Thyroid gland (tissue), 4 donors: ENCODE data around the gene SETX. TPM values are rescaled to one million over a fixed set of nuclear protein-coding genes. Genes with fewer than 3 reads are reported as not detected.

Experiments used
- DNase-seq, 2 donors: peaks; one replicate each; pipeline ENCODE4 v3.0.0-alpha.2; 2019
- H3K27ac ChIP-seq, 3 donors: fragments of 200-600 bp; sonication (generic); 1 replicate in 2 of 3; 2 replicates in 1 of 3; pipeline ENCODE4 v1.5.1; 2016 to 2019; ENCODE audit warnings: mild to moderate bottlenecking in 1 of 3, moderate library complexity in 1 of 3
- H3K27me3 ChIP-seq: fragments of 200-600 bp; sonication (generic); one replicate; pipeline ENCODE4 v1.5.1; 2019
- H3K36me3 ChIP-seq, 2 donors: fragments of 200-600 bp; sonication (generic); one replicate each; pipeline ENCODE4 v1.5.1; 2016 to 2019
- H3K4me1 ChIP-seq, 2 donors: fragments of 200-600 bp; sonication (generic); one replicate each; pipeline ENCODE4 v1.5.1; 2017 to 2019
- H3K4me3 ChIP-seq, 3 donors: fragments of 200-600 bp; sonication (generic); replicated peaks in 1 of 3; 1 replicate in 2 of 3; 2 replicates in 1 of 3; pipeline ENCODE4 v1.5.1; 2016; ENCODE audit warnings: mild to moderate bottlenecking in 1 of 3
- H3K9me3 ChIP-seq: fragments of 200-600 bp; sonication (generic); one replicate; pipeline ENCODE4 v1.5.1; 2017
- CTCF ChIP-seq, 6 experiments: fragments of 200-600 bp in 3 of 6; fragments of 450-650 bp in 3 of 6; sonication (generic) in 3 of 6; IDR thresholded peaks; one replicate each; pipeline ENCODE4 v1.5.1; 2016 to 2019; ENCODE audit warnings: antibody characterized with exemption in 6 of 6, mild to moderate bottlenecking in 2 of 6, inconsistent platforms in 1 of 6, moderate library complexity in 1 of 6
- POLR2A ChIP-seq, 2 donors: fragments of 450-650 bp; IDR thresholded peaks; one replicate each; pipeline ENCODE4 v1.6.1; 2017; ENCODE audit warnings: antibody characterized with exemption in 2 of 2, mild to moderate bottlenecking in 2 of 2, moderate library complexity in 1 of 2
- WGBS, 2 donors: methylation state at CpG; one replicate each; pipeline ENCODE4 v1.1.5; 2017; 5-methylcytosine and 5-hydroxymethylcytosine counted together
- intact Hi-C: fragments of 100-400 bp; cut with DNase I; formaldehyde crosslinking; loops from one replicate; pipeline ENCODE4 v1.15.1; 2023
- total RNA-seq, 4 donors: library from RNA; depleted of rRNA; stranded (reverse); fragments of >200 nt; gene quantifications; one replicate each; pipeline ENCODE4 v1.2.3, GENCODE V29; 2016

SETX gene
- total RNA-seq, 4 donors from 2014 or later, result 132 to 192 (median 170) TPM

GRCh38 chr9:132333556-132333955 is 21.2 kb downstream of the SETX start:
- WGBS, 2 donors, result 88 to 97% methylated on average over 1 of the region's 1 CpG
- TF ChIP-seq CTCF (IDR thresholded peaks at IDR 0.05) (no peak), POLR2A (IDR thresholded peaks at IDR 0.05) (no peak)

GRCh38 chr9:132328580-132328979 is 26.2 kb downstream of the SETX start:
- no peak overlapping the region for H3K27ac ChIP-seq
- TF ChIP-seq CTCF (IDR thresholded peaks at IDR 0.05), result no peak
- TF ChIP-seq POLR2A (IDR thresholded peaks at IDR 0.05), result no peak
- WGBS, 2 donors, result 96 to 97% methylated on average over 4 of the region's 4 CpGs
- no peak overlapping the region for H3K4me3 ChIP-seq
- no peak for DNase-seq
- H3K27me3 ChIP-seq, result no peaks in the 10 kb centered on the region
- no peaks in the 10 kb centered on the region for H3K9me3 ChIP-seq
- H3K4me1 ChIP-seq, result peaks cover 4 to 13% of the 10 kb centered on the region in 2 donors
- H3K36me3 ChIP-seq, result peaks cover 41 to 69% of the 10 kb centered on the region in 2 donors
- intact Hi-C loops, result no loop called here

More at GRCh38 chr9:132333556-132333955, 21.2 kb downstream of the SETX start:
- Histone ChIP-seq H3K4me1 (no peaks in the 10 kb centered on the region), H3K36me3 (peaks cover 58 to 87% of the 10 kb centered on the region in 2 donors), H3K9me3 (no peaks in the 10 kb centered on the region), H3K27me3 (no peaks in the 10 kb centered on the region), H3K27ac (no peak overlapping the region), H3K4me3 (no peak overlapping the region)
- intact Hi-C loops, result no loop called here
- DNase-seq, result no peak

GRCh38 chr9:132327537-132327936 is 27.2 kb downstream of the SETX start:
- Histone ChIP-seq H3K27ac (no peak overlapping the region), H3K9me3 (no peaks in the 10 kb centered on the region), H3K36me3 (peaks cover 34 to 61% of the 10 kb centered on the region in 2 donors), H3K4me1 (peaks cover 4 to 14% of the 10 kb centered on the region in 2 donors), H3K4me3 (no peak overlapping the region), H3K27me3 (no peaks in the 10 kb centered on the region)
- no peak for DNase-seq
- WGBS, 2 donors, result 97% methylated on average over 6 of the region's 6 CpGs
- intact Hi-C loops, result no loop called here
- TF ChIP-seq POLR2A (IDR thresholded peaks at IDR 0.05) (no peak), CTCF (IDR thresholded peaks at IDR 0.05) (no peak)

GRCh38 chr9:132324425-132324824 is 30.4 kb downstream of the SETX start:
- no peaks in the 10 kb centered on the region for H3K9me3 ChIP-seq
- 55 to 58% methylated on average over 1 of the region's 1 CpG for WGBS, 2 donors
- no peak overlapping the region for H3K27ac ChIP-seq
- no peak for DNase-seq
- intact Hi-C loops, result no loop called here
- H3K27me3 ChIP-seq, result no peaks in the 10 kb centered on the region
- H3K4me3 ChIP-seq, result no peak overlapping the region
- TF ChIP-seq CTCF (IDR thresholded peaks at IDR 0.05) (no peak), POLR2A (IDR thresholded peaks at IDR 0.05) (no peak)
- H3K4me1 ChIP-seq, result peaks cover 21 to 32% of the 10 kb centered on the region in 2 donors
- H3K36me3 ChIP-seq, result peaks cover 12 to 33% of the 10 kb centered on the region in 2 donors

- Histone ChIP-seq H3K27ac (peak overlapping the region in 1 of 3 donors; percentile 41), H3K36me3 (peaks cover 0 to 4% of the 10 kb centered on the region in 2 donors), H3K4me1 (peaks cover 24 to 41% of the 10 kb centered on the region in 2 donors), H3K4me3 (no peak overlapping the region), H3K27me3 (no peaks in the 10 kb centered on the region), H3K9me3 (no peaks in the 10 kb centered on the region)
- TF ChIP-seq POLR2A (IDR thresholded peaks at IDR 0.05), result no peak
- TF ChIP-seq CTCF (IDR thresholded peaks at IDR 0.05), result no peak
- intact Hi-C loops, result no loop called here
- WGBS, 2 donors, result 53 to 55% methylated on average over 4 of the region's 4 CpGs
- DNase-seq, result peak in 1 of 2 donors; percentile 10
Measured at GRCh38 chr9:132319421-132320110, 35.2 kb downstream of the SETX start.
